Fibroblast of upper back skin (primary cell): ENCODE results near the gene GABRG3.

ENCODE experiments used
- DNase-seq: peaks from one replicate; pipeline ENCODE4 v3.0.0-alpha.2; 2013

The GABRG3 gene

DNA sequence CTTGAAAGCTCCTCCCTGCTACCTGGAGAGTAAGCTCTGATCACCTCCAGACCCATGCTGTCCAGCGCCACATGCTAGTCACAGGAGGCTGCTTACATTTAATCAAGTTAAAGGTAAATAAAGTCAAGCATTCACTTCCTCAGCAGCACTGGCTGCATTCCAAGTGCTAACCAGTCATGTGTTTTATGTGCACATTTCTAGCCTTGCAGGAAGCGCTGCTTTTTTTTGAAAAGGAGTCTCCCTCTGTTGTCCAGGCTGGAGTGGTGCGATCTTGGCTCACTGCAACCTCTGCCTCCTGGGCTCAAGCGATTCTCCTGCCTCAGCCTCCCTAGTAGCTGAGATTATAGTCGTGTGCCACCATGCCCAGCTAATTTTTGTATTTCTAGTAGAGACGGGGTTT is 279.2 kb downstream of the GABRG3 start:
- DNase-seq, result peak; percentile 16

- peak; percentile 10 for DNase-seq
Observed at GRCh38 chr15:27254055-27254454, 283.1 kb downstream of the GABRG3 start.

DNA sequence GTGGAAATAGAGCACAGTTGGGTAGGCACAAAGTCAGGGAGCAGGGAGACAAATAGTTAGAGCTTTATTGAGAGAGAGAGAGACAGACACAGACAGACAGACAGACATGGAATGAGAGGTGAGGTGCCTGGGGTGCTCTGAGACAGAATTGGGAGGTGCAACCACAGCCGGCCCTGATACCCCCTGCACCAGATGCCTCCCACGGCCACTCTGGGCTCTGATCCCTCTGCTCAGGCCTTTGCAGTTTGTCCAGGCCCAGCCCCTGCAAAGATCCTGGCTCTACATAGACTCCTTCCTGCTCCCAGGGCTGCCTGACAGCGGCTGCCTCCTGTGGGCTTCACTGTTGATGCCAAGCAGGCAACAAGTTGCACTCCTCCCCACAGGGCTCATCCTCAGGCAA is 283.8 kb downstream of the GABRG3 start:
- DNase-seq, result no peak

GRCh38 chr15:27256446-27256845 is 285.5 kb downstream of the GABRG3 start:
- no peak for DNase-seq

- no peak for DNase-seq
Observed at GRCh38 chr15:27258287-27258686, 287.3 kb downstream of the GABRG3 start.

GRCh38 chr15:27260523-27260922 is 289.5 kb downstream of the GABRG3 start:
- DNase-seq, result no peak

- no peak for DNase-seq
Observed at GRCh38 chr15:27268923-27269322, 297.9 kb downstream of the GABRG3 start.

- no peak for DNase-seq
Observed at GRCh38 chr15:27271258-27271657, 300.3 kb downstream of the GABRG3 start.

GRCh38 chr15:27272427-27272826 is 301.4 kb downstream of the GABRG3 start:
- DNase-seq, result no peak

DNA sequence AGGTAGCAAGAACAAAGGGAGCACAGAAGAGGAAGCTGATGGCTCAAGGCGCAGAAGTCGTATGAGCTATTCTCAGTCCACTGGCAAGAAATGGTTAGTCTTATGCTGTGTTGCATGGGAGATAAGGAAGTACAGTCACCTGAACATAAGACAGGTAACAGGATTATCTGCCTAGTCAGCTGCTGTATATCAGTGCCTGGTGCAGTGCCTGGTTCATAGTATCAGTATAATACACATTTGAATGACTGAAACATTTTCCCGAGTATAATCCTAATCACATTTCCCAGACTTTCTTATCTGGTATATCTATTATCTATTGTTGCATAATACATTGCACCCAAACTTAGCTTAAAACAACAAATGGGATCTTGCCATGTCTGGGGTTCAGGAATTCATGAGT is 302.5 kb downstream of the GABRG3 start:
- no peak for DNase-seq

DNA sequence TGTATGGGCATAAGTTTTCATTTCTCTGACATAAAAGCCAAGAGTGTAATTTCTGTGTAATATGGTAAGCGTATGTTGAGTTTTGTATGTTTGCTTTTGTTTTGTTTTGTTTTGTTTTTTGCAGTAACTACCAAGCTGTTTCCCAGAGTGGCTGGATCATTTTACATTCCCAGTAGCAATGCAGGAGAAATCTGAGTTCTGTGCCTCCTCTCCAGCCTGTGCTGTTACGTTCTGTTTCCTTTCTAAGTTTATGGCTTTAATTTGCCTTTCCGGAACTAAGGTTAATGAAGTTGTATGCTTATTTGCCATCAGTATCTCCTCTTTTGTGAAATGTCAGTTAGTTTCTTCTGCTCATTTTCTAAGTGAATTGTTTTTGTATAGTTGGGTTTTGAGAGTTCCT is 307.8 kb downstream of the GABRG3 start:
- no peak for DNase-seq

DNA sequence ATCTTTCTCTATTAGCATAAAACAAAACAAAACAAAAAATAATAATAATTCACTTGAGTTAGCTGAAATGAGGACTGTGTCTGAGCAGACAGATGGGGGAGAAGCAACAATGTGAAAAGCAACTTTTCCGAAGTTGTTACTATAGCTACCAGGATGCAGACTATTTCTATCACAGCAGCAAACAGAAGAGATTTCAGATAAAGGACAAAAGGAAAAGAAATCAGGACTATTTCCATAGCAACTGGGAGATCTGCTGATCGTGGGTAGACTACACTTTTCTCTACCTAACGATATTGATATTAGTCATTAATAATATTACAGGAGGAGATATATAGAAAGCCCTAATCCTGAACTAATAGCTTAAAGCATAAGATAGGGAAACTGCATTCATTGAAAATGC is 321.7 kb downstream of the GABRG3 start:
- no peak for DNase-seq

DNA sequence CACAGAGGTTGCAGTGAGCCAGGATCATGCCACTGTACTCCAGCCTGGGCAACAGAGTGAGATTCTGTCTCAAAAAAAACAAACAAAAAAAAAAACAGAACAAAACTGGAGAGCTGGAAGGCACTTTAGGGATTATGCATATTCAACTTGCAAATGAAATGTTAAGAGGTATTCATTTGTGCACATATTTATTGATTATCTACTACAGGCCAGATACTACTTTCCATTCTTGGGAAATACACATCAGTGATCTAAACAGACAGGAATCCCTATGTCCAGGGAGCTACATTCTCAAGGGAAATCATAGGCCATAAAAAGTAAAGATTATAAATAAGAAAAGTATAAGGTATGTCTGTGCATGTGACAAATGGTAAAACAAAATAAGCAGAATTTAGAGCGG is 322.6 kb downstream of the GABRG3 start:
- DNase-seq, result no peak

DNA sequence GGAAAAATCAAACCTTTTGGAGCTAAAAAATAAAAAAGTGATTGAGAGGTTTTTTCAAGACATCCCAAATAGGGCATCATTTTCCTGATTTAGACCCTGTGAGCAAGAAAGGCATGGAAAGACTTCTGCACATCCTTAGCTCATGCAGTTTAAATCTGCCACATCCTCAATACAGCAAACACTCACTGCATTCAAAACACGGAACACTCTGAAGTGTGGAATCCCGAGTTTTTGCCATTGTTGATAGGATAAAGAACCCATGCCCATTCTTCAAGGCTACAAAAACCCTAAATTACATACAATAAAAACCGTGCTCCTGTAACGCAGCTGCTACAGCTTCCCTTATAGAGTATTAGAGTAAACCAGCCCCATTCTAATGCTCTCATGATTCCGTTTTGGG is 346.8 kb downstream of the GABRG3 start:
- no peak for DNase-seq

DNA sequence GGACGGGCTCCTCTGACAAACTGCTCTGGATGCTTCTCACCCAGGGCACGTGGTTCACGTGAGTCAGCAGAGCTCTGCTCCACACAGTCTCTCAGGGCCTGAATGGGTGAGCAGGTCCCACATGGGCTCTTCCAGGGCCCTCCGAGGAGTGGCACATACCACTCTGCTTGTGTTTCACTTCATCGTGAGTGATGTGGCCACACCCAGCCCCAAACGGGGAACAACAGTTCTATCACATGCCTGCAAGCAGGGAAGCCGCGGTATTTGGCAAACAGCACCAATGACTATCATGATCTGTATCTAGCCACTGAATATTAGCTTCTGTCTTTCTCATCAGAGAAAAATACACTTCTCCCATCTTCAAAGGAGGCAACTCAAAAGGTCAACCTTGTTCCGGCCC is 352.8 kb downstream of the GABRG3 start:
- DNase-seq, result no peak

DNA sequence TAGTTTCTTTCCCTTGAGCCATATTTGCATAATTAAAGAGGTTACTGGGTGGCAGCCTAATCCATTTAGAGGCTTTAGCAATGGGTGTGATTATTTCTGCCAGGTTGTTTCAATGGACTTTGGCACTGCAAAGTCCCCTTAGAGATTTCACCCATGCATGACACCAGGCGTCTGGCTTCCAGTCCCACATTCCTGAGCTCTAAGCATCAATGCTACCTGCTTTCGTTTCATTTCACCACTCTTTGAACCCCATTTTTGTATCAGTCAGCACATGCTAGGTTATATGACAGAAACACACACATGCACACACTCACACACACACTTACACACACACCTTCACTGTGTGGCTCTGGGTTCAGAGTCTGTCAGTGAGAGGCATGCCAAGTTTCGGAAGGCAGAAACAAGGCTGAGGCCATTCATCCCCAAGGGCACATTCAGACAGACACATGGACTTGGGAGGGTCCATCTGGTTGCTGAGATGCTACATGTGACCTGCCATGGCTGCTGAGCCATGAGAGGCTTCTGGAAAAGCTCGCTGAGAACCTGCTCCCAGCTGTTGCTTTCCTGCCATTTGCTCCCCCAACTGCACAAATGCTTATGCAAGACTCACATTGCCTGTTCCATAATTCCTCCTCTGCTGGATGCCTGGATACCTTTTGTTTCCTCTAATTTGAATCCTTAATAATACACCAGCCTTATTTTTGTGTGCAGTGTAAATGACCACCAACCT is 354.1 kb downstream of the GABRG3 start:
- DNase-seq, result no peak

- no peak for DNase-seq
Observed at GRCh38 chr15:27327467-27328025, 356.6 kb downstream of the GABRG3 start.

DNA sequence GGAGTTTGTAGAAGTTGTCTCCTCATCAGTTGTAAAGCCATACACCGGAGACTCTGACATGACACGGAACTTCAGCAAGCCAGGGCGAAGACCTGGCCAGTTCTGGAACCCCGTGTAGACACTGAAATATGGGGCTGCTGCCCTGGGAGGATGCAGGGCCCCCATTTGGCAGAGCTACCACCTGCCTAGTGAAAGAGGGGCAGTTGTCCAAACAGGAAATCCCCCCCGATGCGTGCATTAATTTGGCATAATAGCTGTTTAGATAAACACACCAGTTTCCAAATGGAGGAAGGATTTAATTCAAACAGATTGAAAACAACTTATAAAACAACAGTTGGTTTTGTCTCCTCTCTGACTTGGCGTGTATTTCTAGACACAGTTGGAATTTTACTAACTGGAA is 357.2 kb downstream of the GABRG3 start:
- DNase-seq, result no peak

DNA sequence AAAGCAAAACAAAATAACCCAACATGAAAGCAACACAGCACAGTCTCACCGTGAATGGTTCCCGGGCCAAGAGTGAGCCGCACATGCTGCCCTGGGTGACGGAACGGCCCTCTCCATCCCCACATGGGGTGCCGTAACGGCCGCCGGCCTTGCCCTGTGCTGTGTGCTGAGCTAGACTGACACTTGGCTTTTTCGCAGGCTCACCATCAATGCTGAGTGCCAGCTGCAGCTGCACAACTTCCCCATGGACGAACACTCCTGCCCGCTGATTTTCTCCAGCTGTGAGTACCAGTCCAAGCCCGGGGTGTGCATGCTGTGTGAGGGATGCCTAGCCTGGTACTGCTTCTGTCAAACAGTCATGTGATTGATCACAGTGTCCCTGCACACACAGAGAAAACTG is 357.6 kb downstream of the GABRG3 start:
- DNase-seq, result no peak

DNA sequence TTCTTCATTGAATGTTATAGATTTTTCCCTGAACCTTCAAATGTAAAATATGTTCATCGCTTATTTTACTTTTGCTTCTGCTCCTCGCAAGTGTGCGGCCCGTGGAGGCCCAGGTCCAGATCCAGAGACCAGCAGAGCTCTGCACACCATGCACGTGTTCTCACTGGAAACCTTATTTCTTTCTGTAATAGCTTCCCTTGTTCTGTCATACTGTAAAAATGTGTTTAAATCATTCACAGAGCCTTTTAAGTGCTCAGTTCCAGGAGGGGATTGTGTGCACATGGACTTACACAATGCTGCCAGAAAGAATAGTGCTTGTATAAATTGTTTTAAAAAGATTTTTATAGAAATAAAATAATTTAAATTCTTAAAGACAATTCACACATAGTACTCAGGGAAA is 359.3 kb downstream of the GABRG3 start:
- DNase-seq, result peak; percentile 5

GRCh38 chr15:27336676-27337075 is 365.7 kb downstream of the GABRG3 start:
- peak; percentile 26 for DNase-seq

DNA sequence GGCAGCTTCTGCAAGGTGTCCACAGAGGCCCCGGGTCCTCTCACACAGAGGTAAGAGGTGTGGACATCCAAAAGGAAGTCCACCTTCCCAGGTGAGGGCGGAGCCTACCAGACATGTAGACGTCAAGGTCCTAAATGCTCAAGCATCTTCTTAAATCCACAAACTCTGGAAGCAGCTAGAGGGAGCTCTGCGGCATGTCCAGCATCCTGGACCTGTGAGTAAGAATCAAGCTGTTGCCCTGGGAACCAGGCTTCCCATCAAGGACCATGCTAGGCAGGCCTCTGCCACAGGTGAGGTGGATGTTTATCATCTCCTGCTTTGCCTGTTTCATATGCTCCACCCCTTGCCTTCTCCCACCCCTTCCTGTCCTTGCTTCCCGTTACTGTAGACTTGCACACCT is 368.2 kb downstream of the GABRG3 start:
- DNase-seq, result no peak

DNA sequence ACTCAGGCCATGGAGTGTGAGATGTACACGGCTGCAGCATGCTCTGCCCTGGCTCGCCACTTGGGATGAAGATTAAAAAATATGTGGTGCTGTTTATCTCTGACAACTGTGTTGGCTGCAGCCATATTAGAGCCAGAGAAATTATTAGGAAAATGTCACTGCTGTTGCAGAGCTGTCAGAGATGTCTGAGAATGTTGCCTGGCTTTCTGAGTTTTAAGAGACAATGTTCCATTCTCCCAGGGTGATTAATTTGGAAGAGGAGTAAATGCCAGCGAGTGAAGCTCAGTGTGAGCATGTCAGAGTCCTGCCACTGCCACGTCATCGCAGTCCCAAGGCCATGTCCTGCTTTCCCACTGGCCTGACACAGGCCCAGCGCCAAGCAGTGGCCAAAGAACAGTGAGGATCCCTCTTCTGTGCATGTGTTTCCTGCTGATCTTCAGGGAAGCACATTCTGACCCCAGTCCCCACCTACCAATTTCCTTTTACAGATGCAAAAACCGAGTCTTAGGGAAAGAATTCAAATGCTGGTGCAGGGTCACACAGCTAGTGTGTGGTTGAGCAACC is 370.9 kb downstream of the GABRG3 start:
- no peak for DNase-seq

DNA sequence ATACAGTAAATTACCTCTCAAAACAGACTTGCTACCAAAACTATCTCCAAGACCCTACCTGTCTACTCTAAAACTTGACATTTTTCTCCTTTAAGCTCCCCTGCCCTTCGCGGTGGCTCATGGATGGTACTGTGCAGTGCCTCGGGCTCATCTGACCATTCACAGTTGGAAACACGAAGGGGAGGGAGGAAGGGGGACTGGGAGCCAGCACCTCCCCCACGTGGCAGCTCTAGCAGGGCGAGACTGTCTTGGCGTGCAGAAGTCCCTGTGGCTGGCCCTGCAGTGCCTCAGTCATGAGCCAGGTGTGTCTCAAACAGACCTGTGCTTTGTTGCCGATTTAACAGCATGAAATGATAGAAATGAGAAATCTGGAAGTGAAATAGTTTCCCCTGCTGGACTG is 372.0 kb downstream of the GABRG3 start:
- no peak for DNase-seq

GRCh38 chr15:27352136-27352535 is 381.2 kb downstream of the GABRG3 start:
- DNase-seq, result no peak
